Measurements from ENCODE around the gene SLC30A7.

The SLC30A7 gene

GRCh38 chr1:100936194-100936967 is 40.5 kb downstream of the SLC30A7 start:
- peak in 1 of 2 experiments; percentile 30 for DNase-seq (ENCODE audit: low read depth in 1 of 2, low spot score in 1 of 2)
- no peaks in the 10 kb centered on the region for H3K27me3 ChIP-seq (ENCODE audit: insufficient read depth, poor library complexity, severe bottlenecking)
- TF ChIP-seq REST (IDR thresholded peaks at IDR 0.05; ENCODE audit: insufficient replicate concordance, low read depth) (no peak), GABPA (IDR thresholded peaks at IDR 0.05; ENCODE audit: low read depth) (no peak), POLR2AphosphoS5 (IDR thresholded peaks at IDR 0.05; ENCODE audit: low read depth) (no peak), CTCF (IDR thresholded peaks at IDR 0.05; ENCODE audit: insufficient read depth, low read length) (no peak), SPI1 (IDR thresholded peaks at IDR 0.05; ENCODE audit: borderline replicate concordance, low read depth) (no peak)
- H3K4me3 ChIP-seq (replicated peaks; ENCODE audit: insufficient read depth, low read length): no peak overlapping the region
- no peak overlapping the region for H3K27ac ChIP-seq (replicated peaks)

- TF ChIP-seq POLR2AphosphoS5 (IDR thresholded peaks at IDR 0.05; ENCODE audit: low read depth): no peak
- TF ChIP-seq REST (IDR thresholded peaks at IDR 0.05; ENCODE audit: insufficient replicate concordance, low read depth): no peak
- no peak for TF ChIP-seq SPI1 (IDR thresholded peaks at IDR 0.05; ENCODE audit: borderline replicate concordance, low read depth)
- TF ChIP-seq CTCF (IDR thresholded peaks at IDR 0.05; ENCODE audit: insufficient read depth, low read length): no peak
- H3K27ac ChIP-seq (replicated peaks): no peak overlapping the region
- DNase-seq (ENCODE audit: low read depth in 1 of 2, low spot score in 1 of 2): peak in 1 of 2 experiments; percentile 7
- no peaks in the 10 kb centered on the region for H3K27me3 ChIP-seq (ENCODE audit: insufficient read depth, poor library complexity, severe bottlenecking)
- no peak overlapping the region for H3K4me3 ChIP-seq (replicated peaks; ENCODE audit: insufficient read depth, low read length)
Measured at GRCh38 chr1:100941098-100941527, 45.2 kb downstream of the SLC30A7 start.

- no peak overlapping the region for H3K27ac ChIP-seq (replicated peaks)
- no peak for TF ChIP-seq SPI1 (IDR thresholded peaks at IDR 0.05; ENCODE audit: borderline replicate concordance, low read depth)
- H3K4me3 ChIP-seq (replicated peaks; ENCODE audit: insufficient read depth, low read length): no peak overlapping the region
- DNase-seq (ENCODE audit: low read depth in 1 of 2, low spot score in 1 of 2): no peak
- H3K27me3 ChIP-seq (ENCODE audit: insufficient read depth, poor library complexity, severe bottlenecking): no peaks in the 10 kb centered on the region
Measured at GRCh38 chr1:100941580-100942216, 45.8 kb downstream of the SLC30A7 start.

GRCh38 chr1:100942304-100943046 is 46.6 kb downstream of the SLC30A7 start:
- Histone ChIP-seq H3K27ac (replicated peaks) (no peak overlapping the region), H3K4me3 (replicated peaks; ENCODE audit: insufficient read depth, low read length) (no peak overlapping the region), H3K27me3 (ENCODE audit: insufficient read depth, poor library complexity, severe bottlenecking) (no peaks in the 10 kb centered on the region)
- TF ChIP-seq POLR2AphosphoS5 (IDR thresholded peaks at IDR 0.05; ENCODE audit: low read depth) (no peak), GABPA (IDR thresholded peaks at IDR 0.05; ENCODE audit: low read depth) (no peak), SPI1 (IDR thresholded peaks at IDR 0.05; ENCODE audit: borderline replicate concordance, low read depth) (no peak), CTCF (IDR thresholded peaks at IDR 0.05; ENCODE audit: insufficient read depth, low read length) (no peak), REST (IDR thresholded peaks at IDR 0.05; ENCODE audit: insufficient replicate concordance, low read depth) (no peak)
- no peak for DNase-seq (ENCODE audit: low read depth in 1 of 2, low spot score in 1 of 2)
